ENCODE data around the gene WSB1. TPM values are rescaled to one million over a fixed set of nuclear protein-coding genes. Genes with fewer than 3 reads are reported as not detected.

WSB1 gene
- total and polyA plus RNA-seq, 2 experiments from 2014 or later: 161 to 214 TPM

- Histone ChIP-seq H3K4me2 (no peak overlapping the region), H3K9me3 (ENCODE audit: low read depth) (no peaks in the 10 kb centered on the region), H3K9me2 (replicated peaks; ENCODE audit: insufficient read depth) (no peaks in the 10 kb centered on the region), H3K4me3 (no peak overlapping the region), H3K27me3 (no peaks in the 10 kb centered on the region), H4K20me1 (ENCODE audit: insufficient read depth, poor library complexity, severe bottlenecking) (no peaks in the 10 kb centered on the region), H3K4me1 (ENCODE audit: insufficient read depth) (peaks cover 3% of the 10 kb centered on the region), H2AFZ (no peak overlapping the region), H3K27ac (no peak overlapping the region), H3K79me2 (no peaks in the 10 kb centered on the region), H3K36me3 (replicated peaks; ENCODE audit: insufficient read depth, low read depth) (no peaks in the 10 kb centered on the region)
- no peak for DNase-seq (ENCODE audit: low spot score)
- TF ChIP-seq EZH2phosphoT487 (IDR thresholded peaks at IDR 0.05; ENCODE audit: low read depth, severe bottlenecking, unreplicated experiment) (no peak), CTCF (IDR thresholded peaks at IDR 0.05; ENCODE audit: poor library complexity) (no peak), EZH2 (IDR thresholded peaks at IDR 0.05; ENCODE audit: borderline replicate concordance) (no peak)
- WGBS (ENCODE audit: low lambda C conversion rate, missing lambda C conversion rate): 69% methylated on average over 3 of the region's 3 CpGs
Observed at GRCh38 chr17:27281438-27281837, 12.5 kb upstream of the WSB1 start.

- H3K4me1 ChIP-seq (ENCODE audit: insufficient read depth): no peaks in the 10 kb centered on the region
- no peak overlapping the region for H3K4me3 ChIP-seq
- no peaks in the 10 kb centered on the region for H3K36me3 ChIP-seq (replicated peaks; ENCODE audit: insufficient read depth, low read depth)
- H2AFZ ChIP-seq: no peak overlapping the region
- H3K9me3 ChIP-seq (ENCODE audit: low read depth): no peaks in the 10 kb centered on the region
- 83% methylated on average over 1 of the region's 1 CpG for WGBS (ENCODE audit: low lambda C conversion rate, missing lambda C conversion rate)
- H3K27me3 ChIP-seq: no peaks in the 10 kb centered on the region
- DNase-seq (ENCODE audit: low spot score): no peak
- TF ChIP-seq EZH2phosphoT487 (IDR thresholded peaks at IDR 0.05; ENCODE audit: low read depth, severe bottlenecking, unreplicated experiment) (no peak), EZH2 (IDR thresholded peaks at IDR 0.05; ENCODE audit: borderline replicate concordance) (no peak), CTCF (IDR thresholded peaks at IDR 0.05; ENCODE audit: poor library complexity) (no peak)
- H3K4me2 ChIP-seq: no peak overlapping the region
- H3K27ac ChIP-seq: no peak overlapping the region
- H3K9me2 ChIP-seq (replicated peaks; ENCODE audit: insufficient read depth): no peaks in the 10 kb centered on the region
- H3K79me2 ChIP-seq: no peaks in the 10 kb centered on the region
- H4K20me1 ChIP-seq (ENCODE audit: insufficient read depth, poor library complexity, severe bottlenecking): no peaks in the 10 kb centered on the region
Observed at GRCh38 chr17:27282054-27282551, 11.8 kb upstream of the WSB1 start.

GRCh38 chr17:27283060-27283459 is 10.9 kb upstream of the WSB1 start:
- Histone ChIP-seq H3K36me3 (replicated peaks; ENCODE audit: insufficient read depth, low read depth) (no peaks in the 10 kb centered on the region), H3K27ac (no peak overlapping the region), H3K4me2 (no peak overlapping the region), H3K4me1 (ENCODE audit: insufficient read depth) (no peaks in the 10 kb centered on the region), H3K9me3 (ENCODE audit: low read depth) (no peaks in the 10 kb centered on the region), H3K9me2 (replicated peaks; ENCODE audit: insufficient read depth) (no peaks in the 10 kb centered on the region), H4K20me1 (ENCODE audit: insufficient read depth, poor library complexity, severe bottlenecking) (no peaks in the 10 kb centered on the region), H2AFZ (no peak overlapping the region), H3K79me2 (no peaks in the 10 kb centered on the region), H3K4me3 (no peak overlapping the region), H3K27me3 (no peaks in the 10 kb centered on the region)
- TF ChIP-seq EZH2phosphoT487 (IDR thresholded peaks at IDR 0.05; ENCODE audit: low read depth, severe bottlenecking, unreplicated experiment) (no peak), CTCF (IDR thresholded peaks at IDR 0.05; ENCODE audit: poor library complexity) (no peak), EZH2 (IDR thresholded peaks at IDR 0.05; ENCODE audit: borderline replicate concordance) (no peak)
- DNase-seq (ENCODE audit: low spot score): no peak

- Histone ChIP-seq H4K20me1 (ENCODE audit: insufficient read depth, poor library complexity, severe bottlenecking) (no peaks in the 10 kb centered on the region), H2AFZ (no peak overlapping the region), H3K27ac (no peak overlapping the region), H3K79me2 (no peaks in the 10 kb centered on the region), H3K4me1 (ENCODE audit: insufficient read depth) (no peaks in the 10 kb centered on the region), H3K4me2 (no peak overlapping the region), H3K9me2 (replicated peaks; ENCODE audit: insufficient read depth) (no peaks in the 10 kb centered on the region), H3K36me3 (replicated peaks; ENCODE audit: insufficient read depth, low read depth) (no peaks in the 10 kb centered on the region), H3K27me3 (no peaks in the 10 kb centered on the region), H3K4me3 (no peak overlapping the region), H3K9me3 (ENCODE audit: low read depth) (no peaks in the 10 kb centered on the region)
- DNase-seq (ENCODE audit: low spot score): no peak
- TF ChIP-seq CTCF (IDR thresholded peaks at IDR 0.05; ENCODE audit: poor library complexity) (no peak), EZH2 (IDR thresholded peaks at IDR 0.05; ENCODE audit: borderline replicate concordance) (no peak), EZH2phosphoT487 (IDR thresholded peaks at IDR 0.05; ENCODE audit: low read depth, severe bottlenecking, unreplicated experiment) (no peak)
Observed at GRCh38 chr17:27283751-27284150, 10.2 kb upstream of the WSB1 start.
